ENCODE data around the gene POU2F3. TPM values are rescaled to one million over a fixed set of nuclear protein-coding genes. Genes with fewer than 3 reads are reported as not detected.

Gene POU2F3
- total RNA-seq, 1 experiment from 2014 or later, result not detected

DNA sequence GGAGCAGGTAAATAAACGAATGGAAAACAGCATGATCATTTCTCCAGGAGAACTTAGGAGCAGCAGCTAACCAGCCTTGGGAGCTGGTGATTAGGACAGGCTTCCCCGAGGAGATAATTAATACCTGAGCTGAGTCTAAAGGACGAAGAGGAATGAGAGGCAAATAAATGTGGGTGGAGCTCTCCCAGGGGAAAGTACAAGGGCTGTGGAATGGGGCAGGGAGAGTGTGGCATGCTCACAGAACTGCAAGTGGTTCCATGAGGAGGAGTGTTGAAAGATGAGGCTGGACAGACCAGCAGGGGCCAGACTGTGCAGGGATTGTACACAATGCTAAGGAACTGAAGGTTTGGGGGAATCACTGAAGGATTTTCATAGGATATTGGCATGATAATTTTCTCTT is 70.9 kb downstream of the POU2F3 start:
- TF ChIP-seq, protein P1, sequence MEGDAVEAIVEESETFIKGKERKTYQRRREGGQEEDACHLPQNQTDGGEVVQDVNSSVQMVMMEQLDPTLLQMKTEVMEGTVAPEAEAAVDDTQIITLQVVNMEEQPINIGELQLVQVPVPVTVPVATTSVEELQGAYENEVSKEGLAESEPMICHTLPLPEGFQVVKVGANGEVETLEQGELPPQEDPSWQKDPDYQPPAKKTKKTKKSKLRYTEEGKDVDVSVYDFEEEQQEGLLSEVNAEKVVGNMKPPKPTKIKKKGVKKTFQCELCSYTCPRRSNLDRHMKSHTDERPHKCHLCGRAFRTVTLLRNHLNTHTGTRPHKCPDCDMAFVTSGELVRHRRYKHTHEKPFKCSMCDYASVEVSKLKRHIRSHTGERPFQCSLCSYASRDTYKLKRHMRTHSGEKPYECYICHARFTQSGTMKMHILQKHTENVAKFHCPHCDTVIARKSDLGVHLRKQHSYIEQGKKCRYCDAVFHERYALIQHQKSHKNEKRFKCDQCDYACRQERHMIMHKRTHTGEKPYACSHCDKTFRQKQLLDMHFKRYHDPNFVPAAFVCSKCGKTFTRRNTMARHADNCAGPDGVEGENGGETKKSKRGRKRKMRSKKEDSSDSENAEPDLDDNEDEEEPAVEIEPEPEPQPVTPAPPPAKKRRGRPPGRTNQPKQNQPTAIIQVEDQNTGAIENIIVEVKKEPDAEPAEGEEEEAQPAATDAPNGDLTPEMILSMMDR (IDR thresholded peaks at IDR 0.05), result no peak
- TF ChIP-seq POLR2AphosphoS5 (IDR thresholded peaks at IDR 0.05; ENCODE audit: low read depth, low read length) (no peak), TCF7L2 (IDR thresholded peaks at IDR 0.05; ENCODE audit: low read depth, low read length) (no peak), SIN3A (IDR thresholded peaks at IDR 0.05; ENCODE audit: borderline replicate concordance, insufficient read depth, low read depth, low read length) (no peak)
- TF ChIP-seq, protein P2, sequence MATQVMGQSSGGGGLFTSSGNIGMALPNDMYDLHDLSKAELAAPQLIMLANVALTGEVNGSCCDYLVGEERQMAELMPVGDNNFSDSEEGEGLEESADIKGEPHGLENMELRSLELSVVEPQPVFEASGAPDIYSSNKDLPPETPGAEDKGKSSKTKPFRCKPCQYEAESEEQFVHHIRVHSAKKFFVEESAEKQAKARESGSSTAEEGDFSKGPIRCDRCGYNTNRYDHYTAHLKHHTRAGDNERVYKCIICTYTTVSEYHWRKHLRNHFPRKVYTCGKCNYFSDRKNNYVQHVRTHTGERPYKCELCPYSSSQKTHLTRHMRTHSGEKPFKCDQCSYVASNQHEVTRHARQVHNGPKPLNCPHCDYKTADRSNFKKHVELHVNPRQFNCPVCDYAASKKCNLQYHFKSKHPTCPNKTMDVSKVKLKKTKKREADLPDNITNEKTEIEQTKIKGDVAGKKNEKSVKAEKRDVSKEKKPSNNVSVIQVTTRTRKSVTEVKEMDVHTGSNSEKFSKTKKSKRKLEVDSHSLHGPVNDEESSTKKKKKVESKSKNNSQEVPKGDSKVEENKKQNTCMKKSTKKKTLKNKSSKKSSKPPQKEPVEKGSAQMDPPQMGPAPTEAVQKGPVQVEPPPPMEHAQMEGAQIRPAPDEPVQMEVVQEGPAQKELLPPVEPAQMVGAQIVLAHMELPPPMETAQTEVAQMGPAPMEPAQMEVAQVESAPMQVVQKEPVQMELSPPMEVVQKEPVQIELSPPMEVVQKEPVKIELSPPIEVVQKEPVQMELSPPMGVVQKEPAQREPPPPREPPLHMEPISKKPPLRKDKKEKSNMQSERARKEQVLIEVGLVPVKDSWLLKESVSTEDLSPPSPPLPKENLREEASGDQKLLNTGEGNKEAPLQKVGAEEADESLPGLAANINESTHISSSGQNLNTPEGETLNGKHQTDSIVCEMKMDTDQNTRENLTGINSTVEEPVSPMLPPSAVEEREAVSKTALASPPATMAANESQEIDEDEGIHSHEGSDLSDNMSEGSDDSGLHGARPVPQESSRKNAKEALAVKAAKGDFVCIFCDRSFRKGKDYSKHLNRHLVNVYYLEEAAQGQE (IDR thresholded peaks at IDR 0.05; ENCODE audit: insufficient read depth in 1 of 2, low read depth in 2 of 2, low read length in 1 of 2), result no peak
- Histone ChIP-seq H3K27ac (ENCODE audit: low read length) (no peak overlapping the region), H3K36me3 (ENCODE audit: control insufficient read depth, insufficient read depth, low read length) (no peaks in the 10 kb centered on the region), H3K4me1 (ENCODE audit: control insufficient read depth, insufficient read depth, low read length) (no peaks in the 10 kb centered on the region), H3K9me3 (ENCODE audit: control insufficient read depth, insufficient read depth, low read depth, low read length) (no peaks in the 10 kb centered on the region), H3K27me3 (ENCODE audit: control insufficient read depth, insufficient read depth, low read length) (no peaks in the 10 kb centered on the region), H3K4me3 (ENCODE audit: low read depth in 2 of 2, low read length in 2 of 2) (no peak overlapping the region)
- no TSS peak for BruUV-seq (replicated peaks)
- ATAC-seq (no peak), DNase-seq (ENCODE audit: low read depth, low spot score) (no peak)
- POLR2A ChIA-PET, result no interaction called here
- in situ Hi-C loops (cut with HindIII; ENCODE audit: low pct_unique_long_range_greater_than_20kb, low sequenced_read_pairs), result no loop called here
- intact Hi-C loops (cut with micrococcal nuclease; ENCODE audit: unreplicated experiment), result no loop called here
- CTCF ChIA-PET, result no interaction called here

DNA sequence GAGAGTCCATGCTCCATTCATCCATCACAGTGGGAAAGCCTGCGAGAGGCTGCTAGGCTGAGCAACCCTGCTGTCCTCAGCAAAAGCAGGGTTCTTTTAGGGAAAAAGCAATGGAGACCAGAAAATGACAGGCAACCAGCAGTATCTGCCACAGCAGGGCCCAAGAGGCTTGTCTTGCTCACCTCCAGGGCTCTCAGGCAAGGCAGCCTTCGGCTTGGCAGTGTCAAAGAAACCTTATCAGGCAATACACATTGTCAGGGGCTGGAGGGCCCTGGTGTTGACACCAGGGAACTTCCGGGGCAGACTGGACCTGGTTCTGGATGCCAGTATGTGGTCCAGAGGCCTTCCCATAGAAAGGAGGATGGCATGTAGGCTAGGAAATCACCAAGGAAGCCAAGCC is 74.9 kb downstream of the POU2F3 start:
- in situ Hi-C loops (cut with HindIII; ENCODE audit: low pct_unique_long_range_greater_than_20kb, low sequenced_read_pairs), result no loop called here
- H3K4me1 ChIP-seq (ENCODE audit: control insufficient read depth, insufficient read depth, low read length), result no peaks in the 10 kb centered on the region
- POLR2A ChIA-PET, result no interaction called here
- H3K36me3 ChIP-seq (ENCODE audit: control insufficient read depth, insufficient read depth, low read length), result no peaks in the 10 kb centered on the region
- no peaks in the 10 kb centered on the region for H3K27me3 ChIP-seq (ENCODE audit: control insufficient read depth, insufficient read depth, low read length)
- no peak overlapping the region for H3K27ac ChIP-seq (ENCODE audit: low read length)
- ATAC-seq (no peak), DNase-seq (ENCODE audit: low read depth, low spot score) (no peak)
- TF ChIP-seq, protein P2 (IDR thresholded peaks at IDR 0.05; ENCODE audit: insufficient read depth in 1 of 2, low read depth in 2 of 2, low read length in 1 of 2), result no peak
- no peak for TF ChIP-seq POLR2AphosphoS5 (IDR thresholded peaks at IDR 0.05; ENCODE audit: low read depth, low read length)
- no peak for TF ChIP-seq TCF7L2 (IDR thresholded peaks at IDR 0.05; ENCODE audit: low read depth, low read length)
- no peak for TF ChIP-seq SIN3A (IDR thresholded peaks at IDR 0.05; ENCODE audit: borderline replicate concordance, insufficient read depth, low read depth, low read length)
- TF ChIP-seq, protein P1 (IDR thresholded peaks at IDR 0.05), result no peak
- no peak overlapping the region for H3K4me3 ChIP-seq (ENCODE audit: low read depth in 2 of 2, low read length in 2 of 2)
- CTCF ChIA-PET, result no interaction called here
- no peaks in the 10 kb centered on the region for H3K9me3 ChIP-seq (ENCODE audit: control insufficient read depth, insufficient read depth, low read depth, low read length)
- no TSS peak for BruUV-seq (replicated peaks)
- intact Hi-C loops (cut with micrococcal nuclease; ENCODE audit: unreplicated experiment), result no loop called here
